AML-193 (cell line): ENCODE results near the gene CTNS.
A peak's percentile ranks its signal among the peaks of the same experiment; 100 is the strongest.

Experiments
- DNase-seq, 2 experiments: peaks; one replicate each; lab custom pipeline; 2025; lab: John Stamatoyannopoulos, UW

Gene CTNS

GRCh38 chr17:3626831-3627768, 9.5 kb upstream of the CTNS start:
- no peak for DNase-seq

DNA sequence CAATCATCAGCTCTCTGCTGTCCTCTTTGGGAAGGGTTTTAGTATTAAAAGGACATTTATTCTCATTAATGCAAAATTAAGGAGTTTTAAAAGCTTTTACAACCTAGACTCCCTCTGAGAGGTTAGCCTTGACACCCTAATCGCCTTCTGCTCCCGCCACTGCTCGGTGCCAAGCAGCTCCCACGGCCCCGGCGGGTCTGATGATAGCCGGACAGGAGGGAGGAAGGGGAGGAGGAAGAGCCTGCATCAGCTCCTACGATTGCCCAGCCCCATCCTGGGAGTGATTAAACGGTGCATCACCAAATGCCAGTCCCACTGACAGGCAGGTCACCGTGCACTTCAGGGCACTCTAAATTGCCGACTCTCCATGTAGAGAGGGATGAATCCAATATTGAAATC, 8.8 kb upstream of the CTNS start:
- no peak for DNase-seq

DNA sequence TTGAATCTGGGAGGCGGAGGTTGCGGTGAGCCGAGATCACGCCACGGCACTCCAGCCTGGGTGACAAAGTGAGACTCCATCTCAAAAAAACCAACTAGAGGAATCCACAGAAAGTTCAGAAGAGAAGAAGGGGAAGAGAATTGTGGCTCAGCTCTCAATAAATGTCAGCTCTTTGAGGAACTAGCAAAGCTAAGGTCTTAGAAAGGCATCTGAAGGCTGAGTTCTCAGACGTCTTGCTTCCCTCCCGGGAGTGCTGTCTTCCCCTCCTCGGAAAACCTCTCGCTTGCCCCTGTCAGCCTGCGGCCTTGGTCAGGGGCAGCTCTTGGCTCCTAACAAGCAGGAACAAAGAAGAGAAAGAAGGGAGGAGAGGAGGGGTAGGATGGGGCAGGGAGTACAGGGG, 5.8 kb upstream of the CTNS start:
- DNase-seq: no peak

DNA sequence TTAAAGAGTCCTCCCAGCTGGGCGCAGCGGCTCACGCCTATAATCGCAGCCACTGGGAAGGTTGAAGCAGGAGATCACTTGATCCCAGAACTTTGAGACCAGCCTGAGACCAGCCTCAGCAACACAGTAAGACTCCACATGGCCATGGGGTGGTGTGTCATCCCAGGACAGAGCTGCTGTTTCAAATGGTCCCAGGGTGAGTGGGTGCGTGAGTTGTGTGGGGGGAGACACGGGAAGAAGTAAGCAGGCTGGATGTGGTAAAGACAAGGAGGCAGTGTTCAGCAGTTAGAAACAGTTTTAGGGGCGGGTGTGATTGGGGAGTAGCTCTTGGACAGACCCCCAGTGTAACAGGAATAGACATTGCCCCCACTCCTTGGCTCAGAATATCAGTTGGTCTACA, 4.3 kb upstream of the CTNS start:
- no peak for DNase-seq

DNA sequence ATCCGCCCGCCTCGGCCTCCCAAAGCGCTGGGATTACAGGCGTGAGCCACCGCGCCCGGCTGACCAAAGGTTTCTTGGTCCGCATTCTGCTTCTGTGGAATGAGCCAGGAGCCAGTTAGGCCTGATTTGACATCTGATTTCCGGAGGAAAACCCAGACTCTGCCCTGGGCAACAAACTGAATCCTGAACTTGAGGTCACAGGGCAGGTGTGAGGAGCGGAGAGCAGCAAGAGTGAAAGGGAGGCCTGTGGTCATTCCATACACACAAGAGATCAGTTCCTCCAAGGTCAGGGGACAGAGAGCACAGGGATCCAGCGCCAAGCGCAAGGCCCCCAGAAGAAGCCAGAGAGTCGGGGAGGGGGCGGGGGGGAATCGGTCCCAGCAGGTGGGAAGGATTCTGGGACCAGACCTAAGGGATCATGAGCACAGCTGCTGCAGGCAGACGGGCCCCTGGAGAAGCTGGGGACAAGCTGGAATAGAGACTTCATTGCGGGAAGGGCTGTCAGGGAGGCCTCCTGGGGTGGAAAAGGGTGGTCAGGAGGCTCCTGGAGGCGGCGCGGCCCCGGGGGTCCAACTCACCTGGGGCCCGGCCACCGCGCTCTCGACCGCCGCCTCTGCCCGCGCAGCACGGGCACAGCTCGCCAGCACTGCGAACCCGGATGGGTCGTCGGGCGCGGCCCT, 946 bp upstream of the CTNS start:
- no peak for DNase-seq

- DNase-seq: no peak
Measured at GRCh38 chr17:3636908-3637373, 381 bp downstream of the CTNS start.

DNA sequence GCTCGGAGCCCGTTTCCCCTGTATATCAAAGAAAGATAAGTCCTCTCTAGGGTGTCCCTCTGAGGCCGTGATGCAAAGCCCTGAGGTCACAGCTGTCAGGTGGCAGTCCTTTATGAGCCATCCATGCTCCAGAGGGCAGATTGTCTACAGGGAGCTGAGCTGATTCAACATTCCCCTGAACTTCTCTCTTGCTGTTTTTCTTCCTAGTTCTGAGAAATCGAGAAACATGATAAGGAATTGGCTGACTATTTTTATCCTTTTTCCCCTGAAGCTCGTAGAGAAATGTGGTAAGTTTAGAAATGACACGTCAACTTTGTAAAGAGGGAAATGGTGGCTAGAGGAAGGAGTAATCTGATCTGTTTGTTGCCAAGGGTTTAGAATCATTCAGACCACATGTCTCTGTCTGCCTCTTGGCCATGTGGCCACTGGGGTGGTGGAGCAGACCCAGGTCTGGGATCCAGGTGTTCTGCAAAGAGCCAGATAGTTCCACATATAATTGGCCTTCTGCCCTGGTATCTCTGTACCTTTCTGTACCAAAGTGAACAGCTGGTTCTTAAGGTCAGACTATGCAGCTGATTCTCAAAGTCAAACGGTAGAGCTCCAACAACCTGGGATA, 3.5 kb downstream of the CTNS start:
- DNase-seq: peak; percentile 1 to 27

GRCh38 chr17:3641014-3641413, 4.5 kb downstream of the CTNS start:
- DNase-seq: no peak

DNA sequence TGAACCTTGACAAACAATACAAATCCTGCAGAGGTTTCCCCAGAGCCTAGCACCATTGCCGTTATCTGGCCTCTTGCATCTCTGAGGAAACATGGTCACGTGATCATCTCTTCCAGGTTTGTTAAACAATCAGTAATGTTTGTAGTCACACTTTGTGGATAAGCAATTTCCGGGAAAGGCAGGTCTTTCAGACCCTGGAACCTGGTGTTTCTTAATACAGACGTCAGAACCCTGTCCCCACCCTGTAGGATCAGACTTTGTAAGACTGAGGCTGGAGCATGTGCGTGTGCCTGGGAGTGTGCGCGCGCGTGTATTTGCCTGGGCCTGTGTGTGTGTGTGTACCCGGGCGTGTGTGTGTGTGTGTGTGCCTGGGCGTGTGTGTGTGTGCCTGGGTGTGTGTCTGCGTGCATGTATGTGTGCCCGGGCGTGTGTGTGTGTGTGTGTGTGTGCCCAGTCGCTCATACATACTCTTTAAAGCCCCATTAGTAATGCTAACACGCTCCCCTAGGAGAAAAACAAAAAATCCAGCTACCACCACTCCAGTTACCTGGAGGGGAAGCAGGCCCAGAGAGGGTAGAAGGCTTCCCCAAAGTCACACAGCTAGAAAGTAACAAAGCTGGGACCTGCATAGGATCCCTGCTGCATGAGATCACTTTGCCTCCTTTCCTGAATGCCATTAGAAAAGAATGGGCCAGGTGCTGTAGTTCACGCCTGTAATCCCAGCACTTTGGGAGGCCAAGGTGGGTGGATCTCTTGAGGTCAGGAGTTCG, 5.3 kb downstream of the CTNS start:
- DNase-seq: no peak

DNA sequence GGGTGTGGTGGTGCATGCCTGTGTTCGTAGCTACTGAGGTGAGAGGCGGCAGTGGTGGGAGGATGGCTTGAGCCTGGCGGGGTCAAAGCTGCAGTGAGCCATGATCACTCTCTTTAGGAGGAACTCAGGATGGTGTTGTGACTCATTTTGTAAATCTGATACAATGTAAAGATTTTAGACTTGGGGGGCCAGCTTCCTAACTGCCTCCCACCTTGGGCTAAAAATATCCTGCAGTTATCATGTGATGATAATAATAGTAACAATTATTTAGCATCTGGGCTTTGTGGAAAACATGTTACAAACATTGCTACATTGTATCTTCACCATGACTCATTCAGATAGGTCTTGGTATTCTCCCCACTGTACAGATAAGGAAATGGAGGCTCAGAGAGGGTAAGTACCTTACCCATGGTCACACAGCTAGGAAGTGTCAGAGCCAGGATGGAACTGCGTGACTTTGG, 7.4 kb downstream of the CTNS start:
- DNase-seq: no peak

DNA sequence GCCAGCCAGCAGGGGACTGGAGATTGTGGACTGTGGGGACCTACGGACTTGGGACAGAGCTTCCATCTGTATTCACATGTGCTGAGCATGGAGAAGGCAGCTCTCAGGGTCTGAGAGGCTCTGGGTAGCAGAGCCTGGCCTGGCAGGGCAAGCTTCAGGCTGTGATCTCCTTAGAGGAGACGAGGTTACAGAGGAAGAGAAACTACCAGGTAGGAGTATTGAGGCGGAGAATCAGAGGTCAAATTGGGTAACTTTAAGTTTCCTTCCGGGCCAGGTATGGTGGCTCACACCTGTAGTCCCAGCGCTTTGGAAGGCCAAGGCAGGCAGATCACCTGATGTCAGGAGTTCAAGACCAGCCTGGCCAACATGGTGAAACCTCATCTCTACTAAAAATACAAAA, 8.8 kb downstream of the CTNS start:
- no peak for DNase-seq

DNA sequence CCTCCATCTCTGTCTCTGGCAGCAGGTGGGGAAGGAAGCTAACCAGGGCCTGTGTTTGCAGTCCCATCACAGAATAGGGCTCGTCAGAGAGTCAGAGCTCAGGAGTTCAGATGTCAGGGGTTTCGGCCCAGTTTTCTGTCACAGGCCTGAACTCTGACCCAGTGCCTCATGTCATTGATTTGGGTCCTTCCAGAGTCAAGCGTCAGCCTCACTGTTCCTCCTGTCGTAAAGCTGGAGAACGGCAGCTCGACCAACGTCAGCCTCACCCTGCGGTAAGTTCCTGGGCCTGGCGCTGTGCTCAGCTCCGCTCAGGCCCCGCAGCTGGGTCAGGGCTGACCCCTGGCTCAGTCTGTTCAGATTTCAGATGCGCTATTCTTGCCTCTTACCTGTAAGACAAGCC, 10.7 kb downstream of the CTNS start:
- DNase-seq: no peak

DNA sequence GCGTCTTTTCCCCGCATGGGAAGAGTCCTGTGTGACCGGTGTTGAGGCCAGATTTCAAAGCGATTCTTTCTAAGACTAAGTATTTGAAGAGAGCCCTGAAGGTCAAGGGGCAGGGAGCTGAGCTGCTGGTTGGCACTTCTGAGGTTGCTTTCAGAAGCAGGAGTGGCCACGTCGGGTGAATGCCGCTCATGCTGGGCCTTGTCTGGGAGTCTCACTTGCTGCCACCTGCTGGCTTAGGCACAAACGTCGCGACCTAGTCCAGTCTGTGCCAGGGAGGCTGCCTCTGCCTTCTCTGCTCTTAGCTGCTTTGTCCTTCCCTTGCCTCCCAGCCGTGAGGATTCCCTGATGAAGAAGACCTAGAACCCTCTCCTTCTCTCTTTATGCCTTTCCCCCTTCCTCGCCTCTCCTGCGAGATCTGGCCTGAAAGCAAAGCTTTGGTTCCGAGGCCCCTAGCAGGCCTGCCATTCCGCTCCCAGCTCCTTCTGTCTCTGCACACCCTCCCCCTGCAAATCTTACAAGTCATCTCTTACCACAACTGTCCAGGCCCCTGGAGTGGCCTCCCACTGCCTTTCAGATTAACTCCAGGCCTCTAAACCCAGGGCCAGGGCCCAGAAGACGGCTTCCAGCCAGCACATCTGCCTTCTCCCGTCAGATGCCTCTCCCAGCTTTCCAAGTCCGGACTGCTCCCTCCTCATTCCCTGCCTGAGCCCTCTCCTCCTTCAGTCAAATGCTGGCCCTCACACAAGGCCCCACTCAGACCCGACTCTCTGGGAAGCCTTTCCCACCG, 11.4 kb downstream of the CTNS start:
- peak; percentile 4 to 17 for DNase-seq

DNA sequence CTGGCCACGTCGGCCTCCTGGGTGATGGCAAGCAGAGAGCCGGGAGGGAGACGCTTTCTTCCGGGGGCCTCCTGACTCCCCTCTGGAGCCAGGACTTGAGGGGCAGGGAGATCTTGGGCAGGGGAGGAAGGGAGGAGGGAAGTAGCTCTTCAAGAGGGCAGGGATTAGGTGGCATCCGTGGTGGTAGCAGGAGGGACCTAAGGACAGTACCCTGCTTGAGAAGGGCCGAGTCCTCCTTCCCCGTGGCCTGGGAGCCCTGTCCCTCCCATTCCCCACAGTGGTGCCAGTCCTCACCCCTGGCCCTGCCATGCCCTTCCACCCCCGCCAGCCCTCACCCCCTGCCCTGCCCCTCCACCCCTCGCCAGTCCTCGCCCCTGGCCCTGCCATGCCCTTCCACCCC, 19.2 kb downstream of the CTNS start:
- DNase-seq: no peak

DNA sequence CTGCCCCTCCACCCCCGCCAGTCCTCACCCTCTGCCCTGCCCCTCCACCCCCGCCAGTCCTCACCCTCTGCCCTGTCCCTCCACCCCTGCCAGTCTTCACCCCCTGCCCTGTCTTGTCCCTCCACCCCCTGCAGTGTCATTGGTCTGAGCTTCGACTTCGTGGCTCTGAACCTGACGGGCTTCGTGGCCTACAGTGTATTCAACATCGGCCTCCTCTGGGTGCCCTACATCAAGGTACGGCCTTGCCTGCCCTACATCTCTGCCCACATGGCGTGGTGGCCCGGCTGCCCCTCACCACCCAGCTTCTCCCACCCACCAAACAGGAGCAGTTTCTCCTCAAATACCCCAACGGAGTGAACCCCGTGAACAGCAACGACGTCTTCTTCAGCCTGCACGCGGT, 19.8 kb downstream of the CTNS start:
- no peak for DNase-seq

- no peak for DNase-seq
Measured at GRCh38 chr17:3656755-3657587, 20.4 kb downstream of the CTNS start.

- no peak for DNase-seq
Measured at GRCh38 chr17:3657588-3657869, 21.0 kb downstream of the CTNS start.

DNA sequence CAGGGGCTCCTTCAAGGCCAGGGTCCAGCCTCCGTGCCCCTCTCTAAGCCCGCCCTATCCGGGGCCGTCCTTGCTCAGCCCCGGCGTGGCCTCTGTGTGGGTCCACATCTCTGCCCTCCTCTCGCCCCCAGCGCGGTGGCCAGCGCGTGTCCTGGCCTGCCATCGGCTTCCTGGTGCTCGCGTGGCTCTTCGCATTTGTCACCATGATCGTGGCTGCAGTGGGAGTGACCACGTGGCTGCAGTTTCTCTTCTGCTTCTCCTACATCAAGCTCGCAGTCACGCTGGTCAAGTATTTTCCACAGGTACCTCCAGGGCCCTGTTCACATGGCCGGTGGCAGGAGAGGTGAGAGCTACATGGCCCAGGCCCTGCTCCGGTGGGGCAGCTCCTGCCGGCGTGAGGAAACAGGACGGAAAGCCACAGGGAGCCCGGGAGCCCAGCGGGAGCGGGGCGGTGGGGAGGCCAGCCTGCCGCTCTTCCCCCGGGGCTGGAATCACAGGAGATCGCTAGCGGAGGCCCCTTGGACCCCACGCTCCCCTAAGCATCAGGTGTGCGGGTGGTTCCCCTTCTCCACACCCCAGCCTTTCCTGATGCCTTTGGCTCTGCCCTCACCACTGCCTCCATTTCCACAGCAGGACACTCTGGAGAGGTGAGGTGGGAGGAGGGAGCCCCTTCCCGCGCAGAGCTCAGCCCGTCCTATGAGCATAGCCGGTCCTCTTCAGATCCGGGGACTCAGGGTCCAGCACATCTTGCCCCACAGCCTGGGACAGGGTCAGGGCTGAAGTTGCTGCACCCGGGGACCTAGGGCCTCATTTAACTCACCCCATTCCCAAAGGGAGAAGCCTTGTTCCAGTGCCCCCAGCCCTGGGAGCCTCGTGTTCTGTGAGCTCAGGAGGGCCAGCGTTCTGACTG, 21.6 kb downstream of the CTNS start:
- DNase-seq: no peak

DNA sequence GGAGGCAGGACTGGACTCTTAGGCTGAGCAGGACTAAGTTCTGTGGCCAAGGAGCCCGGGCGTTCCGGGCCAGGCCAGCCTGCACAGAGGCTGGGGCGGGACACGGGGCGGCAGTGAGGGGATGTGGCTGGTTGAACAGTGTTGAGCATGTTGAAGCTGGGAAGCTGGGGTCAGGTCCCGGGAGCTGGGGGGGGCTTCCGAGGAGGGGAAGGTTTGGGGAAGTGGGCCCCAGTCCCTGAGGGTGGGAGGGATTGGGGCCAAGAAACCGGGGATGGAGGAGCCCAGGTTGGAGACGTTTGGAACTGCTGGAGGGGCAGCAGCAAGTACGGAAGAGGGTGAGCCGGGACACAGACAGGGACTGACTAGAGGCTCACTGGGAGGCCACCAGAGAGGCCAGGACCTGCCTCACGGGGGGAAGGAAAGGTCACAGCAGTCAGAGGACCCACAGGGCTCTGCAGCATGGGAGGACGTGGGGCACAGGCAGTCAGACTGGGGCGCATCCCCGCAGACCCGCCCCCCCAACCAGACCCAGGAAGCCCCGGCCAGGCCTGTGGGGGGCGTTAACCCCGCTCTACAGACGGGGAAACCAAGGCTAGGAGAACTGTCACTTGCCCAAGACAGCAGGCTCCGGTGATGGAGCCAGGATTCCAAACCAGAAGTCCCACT, 22.4 kb downstream of the CTNS start:
- no peak for DNase-seq
